ENCODE results near the gene CFAP53. TPM values are rescaled to one million over a fixed set of nuclear protein-coding genes. Genes with fewer than 3 reads are reported as not detected.

CFAP53 gene
- total RNA-seq, 1 experiment from 2014 or later: 0.15 TPM

DNA sequence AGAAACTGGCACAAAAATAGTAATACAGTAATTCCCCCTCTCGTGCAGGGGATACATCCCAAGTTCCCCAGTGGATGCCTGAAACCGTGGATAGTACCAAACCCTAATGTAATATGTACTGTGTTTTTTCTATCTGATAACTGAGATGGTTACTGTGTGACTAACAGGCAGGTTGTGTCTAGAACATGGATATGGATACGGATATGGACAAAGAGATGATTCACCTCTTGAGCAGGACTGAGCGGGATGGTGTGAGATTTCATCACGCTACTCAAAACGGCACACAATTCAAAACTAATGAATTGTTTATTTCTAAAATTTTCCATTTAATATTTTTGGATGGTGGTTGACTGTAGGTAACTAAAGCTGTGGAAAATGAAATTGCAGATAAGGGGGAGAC is 11.6 kb upstream of the CFAP53 start:
- DNase-seq: no peak
- H4K5ac ChIP-seq (ENCODE audit: insufficient read length, low read depth, low read length): no peak overlapping the region
- H3K27me3 Mint-ChIP-seq (ENCODE audit: low read depth): no peaks in the 10 kb centered on the region; the same call in 1 of the 2 replicates

More for the DNA sequence above, 11.6 kb upstream of the CFAP53 start:
- H3K27ac ChIP-seq (ENCODE audit: insufficient read length, low read depth, low read length): no peak overlapping the region
- H3K56ac ChIP-seq (ENCODE audit: insufficient read length, low read depth, low read length): no peak overlapping the region
- no peak overlapping the region for H2BK20ac ChIP-seq (ENCODE audit: low read depth, low read length, poor library complexity, severe bottlenecking)
- H3K23me2 ChIP-seq (ENCODE audit: insufficient read length, low read depth, low read length, poor library complexity, severe bottlenecking): peaks cover 5% of the 10 kb centered on the region
- H3K79me1 ChIP-seq (ENCODE audit: insufficient read depth, low read depth, low read length, poor library complexity, severe bottlenecking): no peaks in the 10 kb centered on the region
- no peak overlapping the region for H3K4me2 ChIP-seq (ENCODE audit: insufficient read depth, insufficient read length, low read length)
- H3K4me1 ChIP-seq (ENCODE audit: insufficient read depth, low read length): no peaks in the 10 kb centered on the region
- H2AFZ ChIP-seq (ENCODE audit: low read length): no peak overlapping the region
- no peak overlapping the region for H3K27ac Mint-ChIP-seq
- no peak overlapping the region for H3K4me3 Mint-ChIP-seq
- no peak overlapping the region for H3K14ac ChIP-seq (ENCODE audit: insufficient read depth, low read length)
- H3K9ac ChIP-seq (ENCODE audit: extremely low read depth, insufficient read length, low read length): no peak overlapping the region
- no peak overlapping the region for H3K18ac ChIP-seq (ENCODE audit: insufficient read length, low read depth, low read length)
- WGBS (ENCODE audit: extremely low coverage, insufficient read length, low lambda C conversion rate): no CpG with 5 or more reads among the region's 6 CpGs
- peaks cover 37 to 64% (median 59%) of the 10 kb centered on the region in 3 experiments; a peak in 6 of 7 replicates for H3K36me3 Mint-ChIP-seq (ENCODE audit: insufficient read depth in 1 of 3, low read depth in 3 of 3)
- no peaks in the 10 kb centered on the region; the same call in 1 of the 2 replicates for H3K79me2 ChIP-seq (ENCODE audit: insufficient read depth, low read length)
- H3K9me3 Mint-ChIP-seq: no peaks in the 10 kb centered on the region; a peak in 1 of 5 replicates
- no peak overlapping the region for H2BK5ac ChIP-seq (ENCODE audit: insufficient read length, low read length)
- H2BK12ac ChIP-seq (ENCODE audit: insufficient read length, low read depth, low read length): no peak overlapping the region
- no peak overlapping the region for H2AK5ac ChIP-seq (ENCODE audit: insufficient read length, low read length)
- no peak overlapping the region for H3K4ac ChIP-seq (ENCODE audit: low read depth, low read length)
- H3T11ph ChIP-seq (ENCODE audit: low read length): no peak overlapping the region
- H3K23ac ChIP-seq (ENCODE audit: insufficient read length, low read depth, low read length): no peak overlapping the region
- H3K9me3 ChIP-seq (ENCODE audit: control insufficient read depth, low read depth, low read length): no peaks in the 10 kb centered on the region
- H3K27me3 ChIP-seq (ENCODE audit: insufficient read depth, low read length): no peaks in the 10 kb centered on the region
- no peak overlapping the region for H4K8ac ChIP-seq (replicated peaks; ENCODE audit: insufficient read length, low read depth, low read length)
- TF ChIP-seq, protein P1, sequence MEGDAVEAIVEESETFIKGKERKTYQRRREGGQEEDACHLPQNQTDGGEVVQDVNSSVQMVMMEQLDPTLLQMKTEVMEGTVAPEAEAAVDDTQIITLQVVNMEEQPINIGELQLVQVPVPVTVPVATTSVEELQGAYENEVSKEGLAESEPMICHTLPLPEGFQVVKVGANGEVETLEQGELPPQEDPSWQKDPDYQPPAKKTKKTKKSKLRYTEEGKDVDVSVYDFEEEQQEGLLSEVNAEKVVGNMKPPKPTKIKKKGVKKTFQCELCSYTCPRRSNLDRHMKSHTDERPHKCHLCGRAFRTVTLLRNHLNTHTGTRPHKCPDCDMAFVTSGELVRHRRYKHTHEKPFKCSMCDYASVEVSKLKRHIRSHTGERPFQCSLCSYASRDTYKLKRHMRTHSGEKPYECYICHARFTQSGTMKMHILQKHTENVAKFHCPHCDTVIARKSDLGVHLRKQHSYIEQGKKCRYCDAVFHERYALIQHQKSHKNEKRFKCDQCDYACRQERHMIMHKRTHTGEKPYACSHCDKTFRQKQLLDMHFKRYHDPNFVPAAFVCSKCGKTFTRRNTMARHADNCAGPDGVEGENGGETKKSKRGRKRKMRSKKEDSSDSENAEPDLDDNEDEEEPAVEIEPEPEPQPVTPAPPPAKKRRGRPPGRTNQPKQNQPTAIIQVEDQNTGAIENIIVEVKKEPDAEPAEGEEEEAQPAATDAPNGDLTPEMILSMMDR (conservative IDR thresholded peaks at IDR 0.05): no peak
- H4K91ac ChIP-seq (ENCODE audit: insufficient read length, low read depth, low read length): no peak overlapping the region
- H2BK15ac ChIP-seq (ENCODE audit: low read depth, low read length): no peak overlapping the region
- no peak overlapping the region for H2BK120ac ChIP-seq (ENCODE audit: low read depth, low read length, poor library complexity, severe bottlenecking)
- H3K4me1 Mint-ChIP-seq: peaks cover 9 to 13% of the 10 kb centered on the region in 2 experiments
- H4K20me1 ChIP-seq (ENCODE audit: control insufficient read depth, insufficient read depth, insufficient read length): no peaks in the 10 kb centered on the region
